HG03280 (cell line): Measurements from ENCODE around the gene GNG7.
"Not testable (repeated sequence)": the region's sequence is repeated elsewhere in the genome, so short reads cannot be mapped to it uniquely, and the experiment has no call there.

Experiments used
- ATAC-seq: cut with Tn5 transposase; IDR thresholded peaks from one replicate; pipeline ENCODE4 v1.9.1; 2021; ENCODE audit warnings: mild to moderate bottlenecking, moderate library complexity; ENCODE audit not compliant: unreplicated experiment

GNG7 gene

GRCh38 chr19:2476451-2477140, 225.9 kb downstream of the GNG7 start:
- ATAC-seq: no peak

GRCh38 chr19:2475702-2476450, 226.6 kb downstream of the GNG7 start, which contains the start of gene GADD45B:
Gene GADD45B, plus strand, starts transcription at chr19:2476127. Its CDS starts 232 bp downstream, at chr19:2476359.
- peak; percentile 57 for ATAC-seq

- no peak for ATAC-seq
These were observed 227.3 kb downstream of the GNG7 start for GRCh38 chr19:2475018-2475701.

- peak; percentile 34 for ATAC-seq
These were observed 228.1 kb downstream of the GNG7 start for GRCh38 chr19:2474232-2475017.

DNA sequence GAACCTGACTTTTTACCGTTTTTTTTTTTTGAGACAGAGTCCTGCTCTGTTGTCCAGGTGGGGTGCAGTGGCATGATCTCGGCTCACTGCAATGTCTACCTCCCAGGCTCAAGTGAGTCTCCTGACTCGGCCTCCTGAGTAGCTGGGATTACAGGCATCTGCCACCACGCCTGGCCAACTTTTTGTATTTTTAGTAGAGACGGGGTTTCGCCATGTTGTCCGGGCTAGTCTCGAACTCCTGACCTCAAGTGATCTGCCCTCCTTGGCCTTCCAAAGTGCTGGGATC, 232.6 kb downstream of the GNG7 start:
- not testable (repeated sequence) for ATAC-seq

DNA sequence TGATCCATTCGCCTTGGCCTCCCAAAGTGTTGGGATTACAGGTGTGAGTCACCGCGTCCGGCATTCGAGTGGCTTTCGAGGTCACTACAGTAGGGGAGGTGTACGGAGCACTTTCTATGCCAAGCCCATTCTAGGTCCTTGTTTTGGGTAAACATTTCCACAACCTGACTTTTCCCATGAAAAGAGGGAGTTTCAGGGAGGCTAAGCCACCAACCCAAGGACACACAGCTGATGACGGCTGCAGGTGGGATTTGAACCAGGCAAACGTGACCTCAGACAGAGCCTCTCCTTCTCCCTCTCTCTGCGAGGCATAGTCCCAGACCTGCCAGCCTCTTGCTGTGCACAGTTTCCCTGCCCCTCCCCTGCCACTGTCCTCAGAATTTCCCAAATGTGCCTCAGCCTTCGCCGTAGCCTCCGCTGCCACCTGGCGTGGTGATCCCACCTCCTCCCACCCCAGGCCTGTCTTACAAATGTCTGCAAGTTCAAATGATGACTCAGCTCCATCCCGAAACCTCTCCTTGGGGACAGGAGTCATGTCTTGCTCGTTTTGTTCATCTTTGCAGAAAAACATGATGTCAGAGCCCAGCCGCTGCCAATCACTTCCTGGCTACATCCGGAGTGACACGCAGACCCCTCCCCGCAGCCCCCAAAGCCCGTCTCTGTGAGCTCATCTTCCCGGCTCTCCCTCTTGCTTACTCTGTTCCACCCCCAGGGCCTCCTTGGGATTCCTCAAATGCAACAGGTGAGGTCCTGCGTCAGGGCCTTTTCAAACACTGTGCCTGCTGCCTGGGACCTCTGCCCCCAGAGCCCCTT, 233.2 kb downstream of the GNG7 start:
- no peak for ATAC-seq

DNA sequence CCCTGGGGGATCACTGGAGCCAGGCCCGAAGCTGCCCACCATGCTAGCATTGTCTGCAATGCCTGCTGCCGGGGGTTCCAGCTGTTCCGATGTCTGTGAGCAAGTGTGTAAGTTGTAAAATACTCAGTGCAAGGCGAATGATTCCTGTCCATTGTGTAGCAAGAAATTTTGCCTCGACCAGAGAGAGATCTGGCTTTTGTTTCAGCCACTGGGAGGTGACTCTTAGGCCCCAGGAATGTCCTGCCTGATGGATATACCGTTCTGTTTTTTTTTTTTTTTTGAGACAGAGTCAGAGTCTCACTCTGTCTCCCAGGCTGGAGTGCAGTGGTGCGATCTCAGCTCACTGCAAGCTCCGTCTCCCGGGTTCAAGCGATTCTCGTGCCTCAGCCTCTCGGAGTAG, 233.9 kb downstream of the GNG7 start:
- ATAC-seq: no peak

GRCh38 chr19:2464389-2464788, 238.1 kb downstream of the GNG7 start:
- ATAC-seq: no peak

DNA sequence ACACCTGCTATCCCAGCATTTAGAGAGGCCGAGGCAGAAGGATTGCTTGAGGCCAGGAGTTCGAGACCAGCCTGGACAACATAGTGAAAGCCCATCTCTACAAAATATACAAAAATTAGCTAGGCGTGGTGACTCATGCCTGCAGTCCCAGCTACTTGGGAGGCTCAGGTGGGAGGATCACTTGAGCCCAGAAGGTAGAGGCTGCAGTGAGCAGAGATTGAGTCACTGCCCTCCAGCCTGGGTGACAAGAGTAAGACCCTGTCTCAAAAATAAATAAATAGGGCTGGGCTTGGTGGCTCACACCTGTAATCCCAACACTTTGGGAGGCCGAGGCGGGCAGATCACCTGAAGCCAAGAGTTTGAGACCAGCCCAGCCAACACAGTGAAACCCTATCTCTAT, 238.8 kb downstream of the GNG7 start:
- ATAC-seq: not testable (repeated sequence)

GRCh38 chr19:2462635-2463421, 239.7 kb downstream of the GNG7 start:
- ATAC-seq: no peak

DNA sequence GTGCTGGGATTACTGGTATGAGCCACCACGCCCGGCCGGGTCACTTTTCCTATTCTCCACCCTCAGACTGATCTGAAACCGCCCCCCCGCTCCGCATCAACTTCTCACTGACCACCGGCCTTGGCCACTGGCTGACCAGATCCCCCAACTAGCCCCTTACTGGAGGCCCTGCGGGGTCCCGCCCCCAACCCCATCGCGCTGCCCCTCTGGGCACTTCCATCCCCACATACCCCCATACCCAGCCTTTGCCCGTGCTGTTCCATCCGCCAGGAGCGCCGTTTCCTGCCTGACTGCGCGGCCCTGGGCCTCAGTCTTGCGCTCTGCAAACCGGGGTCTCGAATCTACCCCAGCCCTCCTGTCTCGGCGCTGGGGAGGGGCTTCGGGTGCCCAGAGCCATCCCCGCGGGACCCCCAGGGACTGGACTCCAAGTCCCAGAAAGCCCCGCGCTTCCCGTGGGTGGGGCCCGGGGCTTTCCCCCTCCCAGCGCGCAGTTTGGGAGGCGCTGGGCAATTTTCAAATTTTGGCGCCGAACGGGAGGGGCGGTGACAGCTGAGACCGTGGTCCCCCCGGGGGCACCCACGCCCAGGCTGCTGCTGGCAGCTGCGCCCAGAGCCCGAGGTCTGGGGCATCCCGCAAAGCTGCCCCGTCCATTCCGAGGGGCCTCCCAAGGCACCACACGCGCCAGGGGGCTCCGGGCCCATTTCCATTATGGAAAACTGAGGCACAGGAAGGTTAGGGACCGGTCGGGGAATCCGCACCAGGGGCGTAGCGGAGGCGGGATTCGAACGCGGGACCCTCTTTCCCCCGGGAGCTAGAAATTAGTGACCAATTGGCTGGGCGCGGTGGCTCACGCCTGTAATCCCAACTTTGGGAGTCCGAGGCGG, 240.5 kb downstream of the GNG7 start:
- no peak for ATAC-seq
